Spleen (tissue), 7 donors: ENCODE data around the gene ADD3.

Experiments used
- CTCF ChIP-seq, 11 experiments: fragments of 200-600 bp in 7 of 11; fragments of 450-650 bp in 4 of 11; sonication (generic) in 4 of 11; IDR thresholded peaks in 8 of 11; conservative IDR thresholded peaks in 3 of 11; 1 replicate in 7 of 11; 2 replicates in 4 of 11; pipeline versions ENCODE4 v1.4.0 to v1.8.0; 2016 to 2021; ENCODE audit warnings: antibody characterized with exemption in 11 of 11, inconsistent platforms in 4 of 11, mild to moderate bottlenecking in 1 of 11
- POLR2A ChIP-seq, 3 donors: fragments of 450-650 bp; IDR thresholded peaks; one replicate each; pipeline ENCODE4 v1.5.1; 2017; ENCODE audit warnings: antibody characterized with exemption in 3 of 3, mild to moderate bottlenecking in 1 of 3
- POLR2AphosphoS5 ChIP-seq, 3 donors: sonication (generic); formaldehyde crosslinking; IDR thresholded peaks; one replicate each; pipeline ENCODE4 v1.5.1; 2017; ENCODE audit warnings: antibody characterized with exemption in 3 of 3
- donor health status: DM: no; HTN: no; CAD: no; lungs with moderate emphysema.
- donor health status: DM: no; HTN: no; CAD: no.
- donor health status: DM: no; HTN: no; CAD: no.

- TF ChIP-seq CTCF (IDR thresholded peaks at IDR 0.05 in 8 of 11, conservative IDR thresholded peaks at IDR 0.05 in 3 of 11), result no peak
- TF ChIP-seq POLR2AphosphoS5 (IDR thresholded peaks at IDR 0.05), result no peak
- no peak for TF ChIP-seq POLR2A (IDR thresholded peaks at IDR 0.05)
Measured at GRCh38 chr10:109959259-109960145, 48.3 kb upstream of the ADD3 start.
